ENCODE measurements around the gene YWHAB.

YWHAB gene

DNA sequence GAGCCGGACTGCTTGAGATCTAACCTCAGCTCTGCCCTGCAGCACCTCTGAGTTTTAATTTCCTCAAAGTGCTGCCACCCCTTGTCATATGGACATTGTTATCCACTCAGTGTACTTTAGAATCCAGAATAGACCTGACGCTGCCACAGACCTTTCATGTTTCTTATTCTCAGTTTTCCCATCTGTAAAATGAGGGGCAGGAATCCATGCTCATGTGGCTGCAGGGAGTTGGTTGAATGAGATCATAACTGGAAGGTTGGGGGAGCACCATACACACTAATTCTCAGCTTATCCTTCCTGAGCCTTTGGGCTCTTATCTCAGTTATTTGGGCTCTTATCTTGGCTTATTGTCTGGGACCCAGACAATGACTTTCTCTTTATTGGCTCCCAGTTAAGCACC lies 26.7 kb downstream of the YWHAB start:
- Histone ChIP-seq H3K23ac (ENCODE audit: low read length) (no peak overlapping the region), H3K4me1 (ENCODE audit: control insufficient read depth in 1 of 2, insufficient read depth in 2 of 2, low read length in 2 of 2) (peaks cover 6 to 10% of the 10 kb centered on the region in 2 experiments), H3K4me3 (ENCODE audit: low read depth, low read length) (no peak overlapping the region), H3K14ac (ENCODE audit: low read length) (no peak overlapping the region), H3K27ac (ENCODE audit: low read depth, low read length) (no peak overlapping the region), H3K9me3 (ENCODE audit: insufficient read depth, low read depth, low read length) (no peaks in the 10 kb centered on the region), H3K27me3 (ENCODE audit: insufficient read depth, low read length) (no peaks in the 10 kb centered on the region), H3K79me2 (ENCODE audit: control insufficient read depth, insufficient read depth, low read length, poor library complexity) (peaks cover 4% of the 10 kb centered on the region), H2BK5ac (ENCODE audit: low read depth, low read length, poor library complexity) (no peak overlapping the region), H4K8ac (ENCODE audit: low read depth, low read length) (no peak overlapping the region), H2AFZ (ENCODE audit: insufficient read depth, low read length, poor library complexity) (no peak overlapping the region), H4K91ac (ENCODE audit: low read depth, low read length) (no peak overlapping the region), H3K18ac (ENCODE audit: low read length) (no peak overlapping the region), H3K79me1 (ENCODE audit: low read length) (peaks cover 4% of the 10 kb centered on the region), H2BK12ac (ENCODE audit: low read length) (no peak overlapping the region), H3K4me2 (ENCODE audit: low read length) (no peak overlapping the region), H3K36me3 (ENCODE audit: control insufficient read depth in 1 of 2, insufficient read depth in 2 of 2, low read length in 2 of 2) (peaks cover 14 to 33% of the 10 kb centered on the region in 2 experiments), H2AK5ac (ENCODE audit: low read length) (no peak overlapping the region), H3K9ac (ENCODE audit: low read length) (no peak overlapping the region), H3K4ac (ENCODE audit: low read depth, low read length) (no peak overlapping the region), H4K12ac (ENCODE audit: low read depth, low read length) (no peak overlapping the region), H2BK120ac (ENCODE audit: insufficient read depth, low read length, poor library complexity) (no peak overlapping the region)
- no peak for DNase-seq
- WGBS (ENCODE audit: extremely low coverage, insufficient coverage, insufficient read length) = no CpG with 5 or more reads among the region's 2 CpGs

DNA sequence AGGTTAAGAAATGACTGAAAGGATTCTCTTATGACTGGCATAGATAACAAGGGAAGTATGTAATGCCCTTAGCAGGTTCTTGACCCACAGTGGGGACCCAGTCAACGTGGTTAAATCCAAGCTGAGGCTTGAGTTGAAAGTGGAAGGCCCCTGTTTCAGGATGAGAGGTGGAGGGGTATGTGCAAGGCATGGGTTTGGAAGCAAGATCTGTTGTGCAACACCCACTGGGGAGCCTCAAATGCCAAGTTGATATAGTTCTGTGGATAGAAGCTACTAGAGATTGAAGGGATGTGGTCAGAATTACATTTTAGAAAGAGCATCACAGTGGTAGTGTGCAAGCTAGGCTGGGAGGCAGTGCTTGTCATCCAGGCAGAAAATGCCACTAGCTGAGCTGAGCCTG lies 29.4 kb downstream of the YWHAB start:
- no peak for DNase-seq
- no peak overlapping the region for H3K18ac ChIP-seq (ENCODE audit: low read length)

DNA sequence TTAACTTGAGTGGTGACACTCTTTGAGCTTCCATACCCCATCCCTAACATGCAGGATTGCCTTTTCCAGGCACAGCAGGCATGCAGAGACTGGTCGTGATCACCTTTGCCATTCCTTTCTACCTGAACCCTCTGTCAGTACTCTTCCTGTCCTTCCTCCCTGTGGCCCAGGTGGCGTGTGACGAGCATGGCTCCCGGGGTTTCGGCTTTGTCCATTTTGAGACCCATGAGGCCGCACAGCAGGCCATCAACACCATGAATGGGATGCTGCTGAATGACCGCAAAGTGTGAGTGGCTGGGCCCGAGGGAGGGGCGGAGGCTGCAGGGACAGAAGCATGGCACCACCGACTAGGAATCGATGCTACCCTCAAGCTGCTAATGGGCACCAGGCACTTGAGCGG lies 31.1 kb downstream of the YWHAB start:
- Histone ChIP-seq H3K36me3 (ENCODE audit: control insufficient read depth in 1 of 2, insufficient read depth in 2 of 2, low read length in 2 of 2) (peaks cover 24 to 39% of the 10 kb centered on the region in 2 experiments), H4K12ac (ENCODE audit: low read depth, low read length) (no peak overlapping the region), H2BK12ac (ENCODE audit: low read length) (no peak overlapping the region), H3K27ac (ENCODE audit: low read depth, low read length) (no peak overlapping the region), H2BK120ac (ENCODE audit: insufficient read depth, low read length, poor library complexity) (no peak overlapping the region), H3K4ac (ENCODE audit: low read depth, low read length) (no peak overlapping the region), H2AK5ac (ENCODE audit: low read length) (no peak overlapping the region), H3K14ac (ENCODE audit: low read length) (no peak overlapping the region), H3K79me2 (ENCODE audit: control insufficient read depth, insufficient read depth, low read length, poor library complexity) (no peaks in the 10 kb centered on the region), H2AFZ (ENCODE audit: insufficient read depth, low read length, poor library complexity) (no peak overlapping the region), H4K91ac (ENCODE audit: low read depth, low read length) (no peak overlapping the region), H3K4me1 (ENCODE audit: control insufficient read depth in 1 of 2, insufficient read depth in 2 of 2, low read length in 2 of 2) (peaks cover 0 to 3% of the 10 kb centered on the region in 2 experiments), H2BK5ac (ENCODE audit: low read depth, low read length, poor library complexity) (no peak overlapping the region), H3K27me3 (ENCODE audit: insufficient read depth, low read length) (no peaks in the 10 kb centered on the region), H3K9me3 (ENCODE audit: insufficient read depth, low read depth, low read length) (no peaks in the 10 kb centered on the region), H3K4me3 (ENCODE audit: low read depth, low read length) (no peak overlapping the region), H4K8ac (ENCODE audit: low read depth, low read length) (no peak overlapping the region), H3K79me1 (ENCODE audit: low read length) (no peaks in the 10 kb centered on the region), H3K18ac (ENCODE audit: low read length) (no peak overlapping the region), H3K9ac (ENCODE audit: low read length) (no peak overlapping the region), H3K23ac (ENCODE audit: low read length) (no peak overlapping the region), H3K4me2 (ENCODE audit: low read length) (no peak overlapping the region)
- WGBS (ENCODE audit: extremely low coverage, insufficient coverage, insufficient read length) = no CpG with 5 or more reads among the region's 12 CpGs
- DNase-seq = no peak

More for the DNA sequence above, 29.4 kb downstream of the YWHAB start:
- WGBS (ENCODE audit: extremely low coverage, insufficient coverage, insufficient read length) = no CpG with 5 or more reads among the region's 1 CpG
- H3K4me2 ChIP-seq (ENCODE audit: low read length) = no peak overlapping the region
- H3K36me3 ChIP-seq (ENCODE audit: control insufficient read depth in 1 of 2, insufficient read depth in 2 of 2, low read length in 2 of 2) = peaks cover 21 to 36% of the 10 kb centered on the region in 2 experiments
- no peak overlapping the region for H3K4me3 ChIP-seq (ENCODE audit: low read depth, low read length)
- H2BK12ac ChIP-seq (ENCODE audit: low read length) = no peak overlapping the region
- no peaks in the 10 kb centered on the region for H3K9me3 ChIP-seq (ENCODE audit: insufficient read depth, low read depth, low read length)
- H3K79me2 ChIP-seq (ENCODE audit: control insufficient read depth, insufficient read depth, low read length, poor library complexity) = peaks cover 4% of the 10 kb centered on the region
- no peak overlapping the region for H3K27ac ChIP-seq (ENCODE audit: low read depth, low read length)
- no peak overlapping the region for H3K9ac ChIP-seq (ENCODE audit: low read length)
- no peak overlapping the region for H4K91ac ChIP-seq (ENCODE audit: low read depth, low read length)
- no peak overlapping the region for H4K12ac ChIP-seq (ENCODE audit: low read depth, low read length)
- H4K8ac ChIP-seq (ENCODE audit: low read depth, low read length) = no peak overlapping the region
- no peak overlapping the region for H3K14ac ChIP-seq (ENCODE audit: low read length)
- H2BK5ac ChIP-seq (ENCODE audit: low read depth, low read length, poor library complexity) = no peak overlapping the region
- H2AFZ ChIP-seq (ENCODE audit: insufficient read depth, low read length, poor library complexity) = no peak overlapping the region
- H3K79me1 ChIP-seq (ENCODE audit: low read length) = peaks cover 4% of the 10 kb centered on the region
- H2AK5ac ChIP-seq (ENCODE audit: low read length) = no peak overlapping the region
- H3K23ac ChIP-seq (ENCODE audit: low read length) = peak overlapping the region; percentile 87
- H3K27me3 ChIP-seq (ENCODE audit: insufficient read depth, low read length) = no peaks in the 10 kb centered on the region
- H2BK120ac ChIP-seq (ENCODE audit: insufficient read depth, low read length, poor library complexity) = no peak overlapping the region
- H3K4me1 ChIP-seq (ENCODE audit: control insufficient read depth in 1 of 2, insufficient read depth in 2 of 2, low read length in 2 of 2) = peaks cover 6 to 10% of the 10 kb centered on the region in 2 experiments
- no peak overlapping the region for H3K4ac ChIP-seq (ENCODE audit: low read depth, low read length)

DNA sequence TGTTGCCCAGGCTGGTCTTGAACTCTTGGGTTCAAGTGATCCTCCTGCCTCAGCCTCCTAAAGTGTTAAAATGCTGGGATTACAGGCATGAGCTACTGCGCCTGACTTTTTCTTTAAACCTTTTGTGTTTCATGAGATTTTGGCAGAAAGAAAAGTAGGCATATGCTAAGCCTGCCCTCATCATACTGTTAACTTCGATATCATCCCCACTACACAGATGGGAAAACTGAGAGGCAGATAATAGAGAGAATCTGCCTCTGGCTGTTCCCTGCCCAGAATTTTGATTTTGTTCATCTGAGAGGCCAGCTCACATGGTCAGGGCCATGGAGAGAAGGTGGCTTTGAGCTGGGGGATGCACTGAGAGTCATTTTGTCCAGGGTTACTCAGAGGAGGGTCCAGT lies 31.9 kb downstream of the YWHAB start:
- Histone ChIP-seq H3K9me3 (ENCODE audit: insufficient read depth, low read depth, low read length) (no peaks in the 10 kb centered on the region), H3K27me3 (ENCODE audit: insufficient read depth, low read length) (no peaks in the 10 kb centered on the region), H3K27ac (ENCODE audit: low read depth, low read length) (no peak overlapping the region), H3K9ac (ENCODE audit: low read length) (no peak overlapping the region), H3K23ac (ENCODE audit: low read length) (no peak overlapping the region), H2BK5ac (ENCODE audit: low read depth, low read length, poor library complexity) (no peak overlapping the region), H3K18ac (ENCODE audit: low read length) (no peak overlapping the region), H2AFZ (ENCODE audit: insufficient read depth, low read length, poor library complexity) (no peak overlapping the region), H3K4me1 (ENCODE audit: control insufficient read depth in 1 of 2, insufficient read depth in 2 of 2, low read length in 2 of 2) (no peaks in the 10 kb centered on the region), H4K91ac (ENCODE audit: low read depth, low read length) (no peak overlapping the region), H3K14ac (ENCODE audit: low read length) (no peak overlapping the region), H3K4me3 (ENCODE audit: low read depth, low read length) (no peak overlapping the region), H2BK12ac (ENCODE audit: low read length) (no peak overlapping the region), H2BK120ac (ENCODE audit: insufficient read depth, low read length, poor library complexity) (no peak overlapping the region), H2AK5ac (ENCODE audit: low read length) (no peak overlapping the region), H3K79me1 (ENCODE audit: low read length) (no peaks in the 10 kb centered on the region), H3K36me3 (ENCODE audit: control insufficient read depth in 1 of 2, insufficient read depth in 2 of 2, low read length in 2 of 2) (peaks cover 24 to 43% of the 10 kb centered on the region in 2 experiments), H3K4ac (ENCODE audit: low read depth, low read length) (no peak overlapping the region), H3K4me2 (ENCODE audit: low read length) (no peak overlapping the region), H4K8ac (ENCODE audit: low read depth, low read length) (no peak overlapping the region), H4K12ac (ENCODE audit: low read depth, low read length) (no peak overlapping the region), H3K79me2 (ENCODE audit: control insufficient read depth, insufficient read depth, low read length, poor library complexity) (no peaks in the 10 kb centered on the region)
- WGBS (ENCODE audit: extremely low coverage, insufficient coverage, insufficient read length) = no CpG with 5 or more reads among the region's 2 CpGs
- no peak for DNase-seq

All from trophoblast cell (in vitro differentiated cells and primary cell).